Natural killer cell (primary cell): ENCODE results near the gene CDH5. TPM values are rescaled to one million over a fixed set of nuclear protein-coding genes. Genes with fewer than 3 reads are reported as not detected.
A peak's percentile ranks its signal among the peaks of the same experiment; 100 is the strongest.

ENCODE experiments used
- ATAC-seq, 3 donors: fragments of 150-1000 bp in 2 of 3; fragments of 200-7000 bp in 1 of 3; cut with Tn5 transposase; 1 replicate in 1 of 3; 2 replicates in 2 of 3; pipeline ENCODE4 v1.10.0; 2021; ENCODE audit warnings: mild to moderate bottlenecking in 2 of 3, moderate library complexity in 2 of 3
- DNase-seq, 2 donors: peaks; one replicate each; pipeline versions ENCODE4 v3.0.0 to v3.0.0-alpha.2; 2013 to 2021; ENCODE audit warnings: mixed read lengths in 1 of 2
- H3K27ac ChIP-seq: one replicate; pipeline ENCODE4 v1.5.1; 2013; ENCODE audit warnings: mild to moderate bottlenecking, low read length
- H3K27me3 ChIP-seq: one replicate; pipeline ENCODE4 v1.6.1; 2013; ENCODE audit warnings: low read length; ENCODE audit not compliant: control insufficient read depth, insufficient read depth
- H3K36me3 ChIP-seq: one replicate; pipeline ENCODE4 v1.6.1; 2013; ENCODE audit warnings: low read length; ENCODE audit not compliant: control insufficient read depth, insufficient read depth
- H3K4me1 ChIP-seq: one replicate; pipeline ENCODE4 v1.6.1; 2013; ENCODE audit warnings: low read length; ENCODE audit not compliant: control insufficient read depth, insufficient read depth
- H3K4me3 ChIP-seq: one replicate; pipeline ENCODE4 v1.5.1; 2013; ENCODE audit warnings: low read length
- H3K9me3 ChIP-seq: one replicate; pipeline ENCODE4 v1.6.1; 2013; ENCODE audit warnings: low read length; ENCODE audit not compliant: control insufficient read depth, insufficient read depth
- H3K27ac Mint-ChIP-seq, 2 donors: one replicate each; pipeline ENCODE4 v1.8.0; 2022; ENCODE audit warnings: mild to moderate bottlenecking in 2 of 2, mixed read lengths in 2 of 2, moderate library complexity in 1 of 2
- H3K27me3 Mint-ChIP-seq, 2 donors: one replicate each; pipeline ENCODE4 v1.8.0; 2022; ENCODE audit warnings: low read depth in 2 of 2, mixed read lengths in 2 of 2
- H3K36me3 Mint-ChIP-seq: one replicate; pipeline ENCODE4 v1.8.0; 2022; ENCODE audit warnings: mixed read lengths
- H3K4me1 Mint-ChIP-seq, 2 donors: one replicate each; pipeline ENCODE4 v1.8.0; 2022; ENCODE audit warnings: mixed read lengths in 2 of 2
- H3K4me3 Mint-ChIP-seq: one replicate; pipeline ENCODE4 v1.8.0; 2022; ENCODE audit warnings: mild to moderate bottlenecking, moderate library complexity, mixed read lengths
- H3K9me3 Mint-ChIP-seq, 2 donors: one replicate each; pipeline ENCODE4 v1.8.0; 2022; ENCODE audit warnings: mixed read lengths in 2 of 2
- WGBS: methylation state at CpG from one replicate; pipeline ENCODE4 v1.1.7; 2013; ENCODE audit warnings: missing lambda C conversion rate; ENCODE audit not compliant: insufficient coverage; 5-methylcytosine and 5-hydroxymethylcytosine counted together
- intact Hi-C: fragments of 100-400 bp; cut with micrococcal nuclease; formaldehyde crosslinking; loops from one replicate; pipeline ENCODE4 v1.14.2; 2022
- total RNA-seq, 4 donors: library from RNA; stranded (reverse); fragments of 120-200 nt in 1 of 4; gene quantifications; one replicate each; pipeline versions ENCODE4 v1.2.3 to v1.2.4, GENCODE V29; 2013 to 2022
- TF ChIP-seq, protein P1 (sequence below): fragments of 200-600 bp; IDR thresholded peaks from one replicate; pipeline ENCODE4 v1.8.0; 2022; ENCODE audit warnings: antibody characterized with exemption

CDH5 gene
- total RNA-seq, 3 donors from 2014 or later (not counting 1 experiment from before 2014, with no cell fraction given): not detected

DNA sequence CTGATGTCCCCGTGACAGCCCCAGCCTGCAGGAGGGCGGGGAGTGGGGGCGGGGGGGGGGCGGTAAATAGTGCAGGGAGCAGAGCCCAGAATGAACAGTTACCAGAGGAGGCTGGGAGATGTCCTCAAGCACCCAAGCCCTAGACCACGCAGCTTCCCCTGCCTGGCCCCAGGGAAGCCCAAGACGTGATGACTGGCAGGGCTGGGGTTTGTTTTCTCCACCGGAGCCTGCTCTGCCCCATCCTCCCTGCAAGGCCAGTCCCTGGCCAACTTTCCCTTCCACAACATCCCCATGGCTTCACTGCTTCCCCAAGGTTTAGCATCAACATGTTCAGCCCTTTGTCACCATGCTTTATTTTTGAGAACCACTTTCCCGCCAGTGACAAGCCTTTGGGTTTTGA is 59.2 kb downstream of the CDH5 start:
- Mint-ChIP-seq H3K27ac (no peak overlapping the region), H3K36me3 (no peaks in the 10 kb centered on the region), H3K4me1 (peaks cover 0 to 4% of the 10 kb centered on the region in 2 donors), H3K4me3 (no peak overlapping the region), H3K9me3 (no peaks in the 10 kb centered on the region), H3K27me3 (peaks cover 55 to 66% of the 10 kb centered on the region in 2 donors)
- intact Hi-C loops: no loop called here
- ATAC-seq (no peak), DNase-seq (no peak)
- H3K27me3 ChIP-seq: peaks cover 29% of the 10 kb centered on the region
- no peak overlapping the region for H3K4me3 ChIP-seq
- TF ChIP-seq, protein P1, sequence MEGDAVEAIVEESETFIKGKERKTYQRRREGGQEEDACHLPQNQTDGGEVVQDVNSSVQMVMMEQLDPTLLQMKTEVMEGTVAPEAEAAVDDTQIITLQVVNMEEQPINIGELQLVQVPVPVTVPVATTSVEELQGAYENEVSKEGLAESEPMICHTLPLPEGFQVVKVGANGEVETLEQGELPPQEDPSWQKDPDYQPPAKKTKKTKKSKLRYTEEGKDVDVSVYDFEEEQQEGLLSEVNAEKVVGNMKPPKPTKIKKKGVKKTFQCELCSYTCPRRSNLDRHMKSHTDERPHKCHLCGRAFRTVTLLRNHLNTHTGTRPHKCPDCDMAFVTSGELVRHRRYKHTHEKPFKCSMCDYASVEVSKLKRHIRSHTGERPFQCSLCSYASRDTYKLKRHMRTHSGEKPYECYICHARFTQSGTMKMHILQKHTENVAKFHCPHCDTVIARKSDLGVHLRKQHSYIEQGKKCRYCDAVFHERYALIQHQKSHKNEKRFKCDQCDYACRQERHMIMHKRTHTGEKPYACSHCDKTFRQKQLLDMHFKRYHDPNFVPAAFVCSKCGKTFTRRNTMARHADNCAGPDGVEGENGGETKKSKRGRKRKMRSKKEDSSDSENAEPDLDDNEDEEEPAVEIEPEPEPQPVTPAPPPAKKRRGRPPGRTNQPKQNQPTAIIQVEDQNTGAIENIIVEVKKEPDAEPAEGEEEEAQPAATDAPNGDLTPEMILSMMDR: no peak
- H3K9me3 ChIP-seq: no peaks in the 10 kb centered on the region
- 30% methylated on average over 7 of the region's 8 CpGs for WGBS
- no peak overlapping the region for H3K27ac ChIP-seq
- H3K4me1 ChIP-seq: peaks cover 12% of the 10 kb centered on the region
- H3K36me3 ChIP-seq: no peaks in the 10 kb centered on the region

DNA sequence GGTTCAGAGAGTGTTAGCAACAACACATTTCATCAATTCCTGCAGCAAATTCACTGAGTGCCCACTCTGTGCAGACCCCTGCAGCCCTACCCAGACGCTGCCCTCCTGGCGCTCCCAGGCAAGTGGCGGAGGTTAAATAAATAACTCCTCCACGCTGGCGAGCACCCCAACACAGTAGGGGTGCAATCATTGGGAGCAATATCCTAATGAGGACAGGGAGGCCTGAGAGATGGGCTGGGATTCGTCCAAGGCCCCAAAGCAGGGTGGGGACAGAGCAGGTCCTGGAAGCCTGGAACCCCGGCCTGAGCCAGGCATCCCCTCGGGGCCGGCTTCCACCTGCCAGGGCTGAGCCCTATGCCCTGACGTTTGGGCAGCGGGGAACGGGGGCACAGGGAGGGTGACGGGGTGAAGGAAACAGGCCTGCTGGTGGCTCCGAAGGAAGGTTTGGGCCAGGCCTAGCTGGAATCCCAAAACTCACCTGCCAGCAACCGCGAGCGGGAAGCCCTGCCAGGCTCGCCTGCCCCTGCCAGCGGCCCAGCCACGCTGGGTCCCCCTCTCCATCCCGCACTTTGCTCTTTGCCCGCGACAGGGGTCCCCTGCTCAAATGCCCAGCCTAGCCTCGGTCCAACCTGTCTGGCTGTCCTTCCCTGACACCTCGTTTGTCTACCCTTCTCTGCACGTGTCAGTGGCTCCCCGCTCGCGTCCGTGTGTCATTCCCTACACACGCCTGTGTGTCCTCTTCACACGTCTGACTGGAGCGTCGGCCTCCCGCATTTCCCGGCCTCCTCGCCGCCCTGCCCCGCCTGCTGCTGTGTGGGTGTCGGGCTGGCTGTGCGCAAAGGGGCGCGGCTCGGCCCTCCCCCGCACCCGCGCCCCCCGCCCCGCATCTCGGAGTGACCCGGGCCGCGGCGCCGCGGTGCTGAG is 59.9 kb downstream of the CDH5 start:
- no peak overlapping the region for H3K27ac ChIP-seq
- peaks cover 12% of the 10 kb centered on the region for H3K4me1 ChIP-seq
- intact Hi-C loops: no loop called here
- WGBS: 10% methylated on average over 56 of the region's 56 CpGs
- no peaks in the 10 kb centered on the region for H3K9me3 ChIP-seq
- ATAC-seq (peak in 2 of 3 donors; percentile 22 to 29), DNase-seq (peak in 1 of 2 donors; percentile 14)
- H3K9me3 Mint-ChIP-seq: no peaks in the 10 kb centered on the region
- H3K27ac Mint-ChIP-seq: no peak overlapping the region
- peaks cover 0 to 4% of the 10 kb centered on the region in 2 donors for H3K4me1 Mint-ChIP-seq
- H3K4me3 Mint-ChIP-seq: no peak overlapping the region
- no peaks in the 10 kb centered on the region for H3K36me3 ChIP-seq
- peaks cover 29% of the 10 kb centered on the region for H3K27me3 ChIP-seq
- H3K27me3 Mint-ChIP-seq: peaks cover 56 to 61% of the 10 kb centered on the region in 2 donors
- TF ChIP-seq, protein P1: no peak
- H3K4me3 ChIP-seq: no peak overlapping the region
- H3K36me3 Mint-ChIP-seq: no peaks in the 10 kb centered on the region

DNA sequence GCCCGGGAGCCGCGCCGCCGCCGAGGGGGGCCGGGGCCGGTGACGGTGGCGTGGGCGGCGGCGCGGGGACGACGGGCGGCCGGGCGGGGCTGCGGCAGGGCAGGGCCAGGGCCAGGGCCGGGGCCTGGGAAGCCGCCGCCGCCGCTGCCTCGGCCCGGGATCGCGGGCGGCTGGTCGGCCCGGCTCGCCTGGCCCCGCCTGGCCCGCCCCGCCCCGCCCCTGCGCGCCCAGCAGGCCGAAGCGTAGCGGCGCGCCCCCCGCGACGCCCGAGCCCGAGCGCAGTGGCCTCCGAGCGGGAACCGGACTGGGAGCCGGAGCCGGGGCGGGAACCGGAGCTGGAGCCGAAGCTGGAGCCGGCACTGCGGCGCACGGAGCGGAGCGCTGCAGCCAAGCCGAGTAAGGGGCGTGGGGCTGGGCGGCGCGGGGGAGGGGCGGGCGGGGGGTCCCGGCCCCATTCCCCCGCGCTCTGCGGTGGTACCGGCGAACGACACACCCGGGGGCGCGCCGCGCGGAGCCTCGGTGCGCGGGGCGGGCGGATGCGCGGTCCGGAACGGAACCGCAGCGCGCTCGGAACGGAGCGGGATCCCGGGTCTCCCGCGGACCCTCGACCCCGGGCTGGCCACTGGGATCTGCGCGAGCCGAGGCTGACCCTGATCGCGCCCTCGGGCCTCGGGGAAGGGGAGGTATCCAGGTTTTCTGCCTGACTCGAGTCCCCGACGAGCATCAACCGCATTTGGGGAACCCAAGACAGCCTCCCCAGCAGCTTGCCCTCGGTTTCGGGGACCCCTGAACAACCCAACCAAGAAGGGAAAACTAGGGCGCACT is 60.8 kb downstream of the CDH5 start, which contains the start of gene BEAN1:
Gene BEAN1 (plus strand): TSS at position 260 of the 825 bp plus-strand sequence. CDS start 10,382 bp downstream, outside the sequence.
- no peak for DNase-seq
- Mint-ChIP-seq H3K4me3 (peak within 1 kb of the TSS; percentile 42), H3K27me3 (peaks cover 60 to 61% of the 10 kb centered on the region in 2 donors), H3K27ac (no peak within 1 kb of the TSS), H3K4me1 (peaks cover 0 to 4% of the 10 kb centered on the region in 2 donors), H3K36me3 (no peaks in the 10 kb centered on the region), H3K9me3 (no peaks in the 10 kb centered on the region)
- no peaks in the 10 kb centered on the region for H3K9me3 ChIP-seq
- H3K4me1 ChIP-seq: peaks cover 12% of the 10 kb centered on the region
- intact Hi-C loops: no loop called here
- H3K27ac ChIP-seq: no peak within 1 kb of the TSS
- peak in 2 of 3 donors; percentile 18 to 44 for ATAC-seq
- H3K36me3 ChIP-seq: no peaks in the 10 kb centered on the region
- peaks cover 29% of the 10 kb centered on the region for H3K27me3 ChIP-seq
- H3K4me3 ChIP-seq: no peak within 1 kb of the TSS
- TF ChIP-seq, protein P1: no peak
- 1% methylated on average over 118 of the region's 118 CpGs for WGBS
